ENCODE measurements around the gene CIAO3. TPM values are rescaled to one million over a fixed set of nuclear protein-coding genes. Genes with fewer than 3 reads are reported as not detected.

The CIAO3 gene
- total RNA-seq, 1 experiment from 2014 or later, result 44.5 TPM

- Mint-ChIP-seq H3K36me3 (ENCODE audit: insufficient read depth, unreplicated experiment) (peaks cover 51% of the 10 kb centered on the region), H3K27me3 (ENCODE audit: insufficient read depth, unreplicated experiment) (no peaks in the 10 kb centered on the region), H3K4me3 (ENCODE audit: unreplicated experiment) (no peak overlapping the region), H3K9me3 (ENCODE audit: unreplicated experiment) (no peaks in the 10 kb centered on the region), H3K27ac (ENCODE audit: unreplicated experiment) (no peak overlapping the region), H3K4me1 (ENCODE audit: low read depth, unreplicated experiment) (no peaks in the 10 kb centered on the region)
- intact Hi-C loops (cut with micrococcal nuclease; ENCODE audit: unreplicated experiment), result no loop called here
- no peaks in the 10 kb centered on the region for H3K9me3 ChIP-seq
- DNase-seq, result no peak
- BruUV-seq (replicated peaks), result no TSS peak
- no peaks in the 10 kb centered on the region for H3K4me1 ChIP-seq
- ChIA-PET CTCF (interaction anchor here (0.7 to 1.0 kb wide), 2 partner anchors 12 to 25 kb away, joined by 3 read pairs; no protein-coding TSS in a partner anchor), POLR2A (no interaction called here)
- TF ChIP-seq CTCF (IDR thresholded peaks at IDR 0.05; ENCODE audit: insufficient read depth in 1 of 2, low read depth in 1 of 2, low read length in 1 of 2, severe bottlenecking in 1 of 2, unreplicated experiment in 1 of 2), result no peak
- no peak overlapping the region for H3K4me3 ChIP-seq (ENCODE audit: low read depth, low read length)
- no peaks in the 10 kb centered on the region for H3K27me3 ChIP-seq (replicated peaks; ENCODE audit: control insufficient read depth, insufficient read depth, low read length)
- no peaks in the 10 kb centered on the region; the same call in 1 of the 2 replicates for H3K36me3 ChIP-seq (ENCODE audit: control insufficient read depth, insufficient read depth, low read length)
Measured at GRCh38 chr16:736936-737481, 3.8 kb downstream of the CIAO3 start.

GRCh38 chr16:735982-736453, 4.8 kb downstream of the CIAO3 start:
- H3K9me3 ChIP-seq, result no peaks in the 10 kb centered on the region
- H3K9me3 Mint-ChIP-seq (ENCODE audit: unreplicated experiment), result no peaks in the 10 kb centered on the region
- no peaks in the 10 kb centered on the region for H3K27me3 ChIP-seq (replicated peaks; ENCODE audit: control insufficient read depth, insufficient read depth, low read length)
- no TSS peak for BruUV-seq (replicated peaks)
- intact Hi-C loops (cut with micrococcal nuclease; ENCODE audit: unreplicated experiment), result no loop called here
- TF ChIP-seq CTCF (IDR thresholded peaks at IDR 0.05; ENCODE audit: insufficient read depth in 1 of 2, low read depth in 1 of 2, low read length in 1 of 2, severe bottlenecking in 1 of 2, unreplicated experiment in 1 of 2), result no peak
- H3K36me3 ChIP-seq (ENCODE audit: control insufficient read depth, insufficient read depth, low read length), result no peaks in the 10 kb centered on the region; the same call in 1 of the 2 replicates
- no peaks in the 10 kb centered on the region for H3K27me3 Mint-ChIP-seq (ENCODE audit: insufficient read depth, unreplicated experiment)
- ChIA-PET POLR2A (no interaction called here), CTCF (interaction anchor here (0.7 to 1.0 kb wide), 2 partner anchors 13 to 26 kb away, joined by 3 read pairs; no protein-coding TSS in a partner anchor)
- no peak overlapping the region for H3K27ac Mint-ChIP-seq (ENCODE audit: unreplicated experiment)
- no peak overlapping the region for H3K4me3 Mint-ChIP-seq (ENCODE audit: unreplicated experiment)
- no peaks in the 10 kb centered on the region for H3K4me1 ChIP-seq
- DNase-seq, result no peak
- no peak overlapping the region for H3K4me3 ChIP-seq (ENCODE audit: low read depth, low read length)
- H3K36me3 Mint-ChIP-seq (ENCODE audit: insufficient read depth, unreplicated experiment), result peaks cover 51% of the 10 kb centered on the region
- H3K4me1 Mint-ChIP-seq (ENCODE audit: low read depth, unreplicated experiment), result no peaks in the 10 kb centered on the region

- no peak for DNase-seq
- BruUV-seq (replicated peaks), result no TSS peak
- TF ChIP-seq CTCF (IDR thresholded peaks at IDR 0.05; ENCODE audit: insufficient read depth in 1 of 2, low read depth in 1 of 2, low read length in 1 of 2, severe bottlenecking in 1 of 2, unreplicated experiment in 1 of 2), result no peak
- H3K4me1 ChIP-seq, result no peaks in the 10 kb centered on the region
- H3K9me3 Mint-ChIP-seq (ENCODE audit: unreplicated experiment), result no peaks in the 10 kb centered on the region
- H3K4me3 Mint-ChIP-seq (ENCODE audit: unreplicated experiment), result no peak overlapping the region
- no peaks in the 10 kb centered on the region for H3K9me3 ChIP-seq
- POLR2A ChIA-PET, result no interaction called here
- H3K4me3 ChIP-seq (ENCODE audit: low read depth, low read length), result no peak overlapping the region
- H3K27ac Mint-ChIP-seq (ENCODE audit: unreplicated experiment), result no peak overlapping the region
- H3K27me3 ChIP-seq (replicated peaks; ENCODE audit: control insufficient read depth, insufficient read depth, low read length), result no peaks in the 10 kb centered on the region
- H3K36me3 Mint-ChIP-seq (ENCODE audit: insufficient read depth, unreplicated experiment), result peaks cover 50% of the 10 kb centered on the region
- no peaks in the 10 kb centered on the region for H3K27me3 Mint-ChIP-seq (ENCODE audit: insufficient read depth, unreplicated experiment)
- CTCF ChIA-PET, result no interaction called here
- no peaks in the 10 kb centered on the region for H3K4me1 Mint-ChIP-seq (ENCODE audit: low read depth, unreplicated experiment)
- intact Hi-C loops (cut with micrococcal nuclease; ENCODE audit: unreplicated experiment), result no loop called here
- H3K36me3 ChIP-seq (ENCODE audit: control insufficient read depth, insufficient read depth, low read length), result no peaks in the 10 kb centered on the region; the same call in 1 of the 2 replicates
Measured at GRCh38 chr16:734981-735881, 5.6 kb downstream of the CIAO3 start.
